GM19240 (cell line): ENCODE measurements around the gene AVPR2.

Experiments used
- DNase-seq: peaks from one replicate; pipeline ENCODE4 v3.0.0; 2011; ENCODE audit warnings: low spot score; ENCODE audit not compliant: insufficient read length

The AVPR2 gene

DNA sequence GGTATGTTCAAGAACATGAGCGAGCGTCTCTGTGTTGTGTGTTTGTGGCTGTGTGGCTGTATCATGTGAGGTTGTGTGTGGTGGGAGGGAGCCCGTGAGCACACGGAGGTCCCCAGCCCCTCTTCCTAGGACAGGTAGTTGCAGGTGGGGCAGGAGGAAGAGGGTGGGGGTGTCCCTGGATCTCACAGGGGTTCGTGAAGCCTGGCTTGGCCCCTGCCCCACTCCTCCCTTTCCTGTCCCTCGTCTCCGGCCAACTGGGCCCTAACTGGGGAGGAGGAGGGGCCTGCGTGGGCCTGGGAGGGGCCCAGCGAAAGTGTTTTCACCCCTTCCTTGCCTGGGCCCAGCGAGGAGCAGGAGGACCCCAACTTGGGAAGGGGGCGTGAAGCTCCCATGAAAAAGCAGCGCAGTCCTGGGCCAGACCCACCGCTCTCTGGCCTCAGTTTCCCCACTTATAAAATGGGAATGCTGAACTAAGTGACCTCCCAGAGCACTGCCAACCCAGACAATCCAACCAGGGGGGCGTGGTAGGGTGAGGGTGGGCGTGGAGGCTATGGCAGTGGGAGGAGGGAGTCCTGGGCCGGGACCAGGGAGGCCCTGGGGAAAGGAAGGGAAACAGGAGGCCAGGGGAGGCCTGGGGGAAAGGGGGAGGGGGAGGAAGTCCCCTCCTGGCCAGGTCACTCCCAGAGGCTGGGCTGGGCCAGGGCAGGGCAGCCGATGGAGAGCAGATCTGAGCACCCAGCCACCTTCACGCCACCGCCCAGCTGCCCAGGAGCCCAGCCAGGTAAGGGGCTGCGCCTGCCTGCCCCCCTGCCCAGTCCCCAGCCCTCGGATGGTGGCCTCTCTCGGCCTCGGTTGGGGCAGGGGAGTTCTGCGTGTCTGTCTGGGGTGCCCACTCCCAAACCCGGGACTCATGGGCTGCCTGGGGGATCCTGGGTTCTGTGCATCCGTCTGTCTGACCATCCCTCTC is at the start of gene AVPR2:
AVPR2 (plus strand) TSS at position 683 of the 967 bp plus-strand sequence. CDS start 473 bp downstream, outside the sequence.
- no peak for DNase-seq

DNA sequence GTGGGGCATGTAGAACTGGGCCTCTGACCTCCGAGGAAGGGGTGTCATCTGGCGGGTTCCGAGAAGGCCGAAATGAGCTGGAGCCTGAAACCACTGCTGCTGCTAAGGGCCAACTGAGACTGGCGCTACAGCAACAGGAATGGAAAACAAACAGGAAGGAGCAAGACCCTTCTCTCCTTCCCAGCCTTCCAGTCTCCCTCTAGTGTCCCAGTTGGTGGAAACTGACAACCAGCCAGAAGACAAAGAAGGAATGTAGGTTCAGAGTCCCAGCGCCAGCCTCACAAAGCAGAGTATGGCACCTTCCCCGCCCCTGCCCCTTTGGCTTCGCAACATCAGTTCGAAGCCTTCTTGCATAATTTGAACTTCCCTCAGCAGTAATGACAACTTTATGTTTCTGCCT is 49.8 kb upstream of the AVPR2 start:
- no peak for DNase-seq

DNA sequence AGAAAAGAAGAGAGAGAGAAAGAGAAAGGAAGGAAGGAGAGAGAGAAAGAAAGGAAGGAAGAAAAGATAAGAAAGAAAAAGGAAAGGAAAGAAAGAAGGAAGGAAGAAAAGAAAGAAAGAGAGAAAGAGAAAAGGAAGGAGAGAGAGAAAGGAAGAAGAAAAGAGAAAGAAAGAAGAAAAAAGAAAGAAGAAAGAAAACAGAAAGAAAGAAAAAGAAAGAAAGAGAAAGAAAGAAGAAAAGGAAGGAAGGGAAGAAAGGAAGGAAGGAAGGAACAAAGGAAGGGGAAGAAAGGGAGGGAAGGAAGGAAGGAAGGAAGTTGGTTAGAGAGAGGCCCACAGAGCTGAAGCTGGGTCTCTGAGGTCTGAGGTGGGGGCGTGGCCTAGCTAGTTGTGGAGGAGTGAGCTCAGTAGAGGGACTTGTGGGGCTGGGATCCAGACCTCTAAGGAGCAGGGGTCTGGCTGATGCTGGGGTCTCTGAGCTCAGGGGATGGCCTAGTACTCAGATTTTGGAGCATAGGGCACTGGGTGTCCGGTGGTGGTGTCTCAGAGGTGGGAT is 47.0 kb upstream of the AVPR2 start:
- no peak for DNase-seq

DNA sequence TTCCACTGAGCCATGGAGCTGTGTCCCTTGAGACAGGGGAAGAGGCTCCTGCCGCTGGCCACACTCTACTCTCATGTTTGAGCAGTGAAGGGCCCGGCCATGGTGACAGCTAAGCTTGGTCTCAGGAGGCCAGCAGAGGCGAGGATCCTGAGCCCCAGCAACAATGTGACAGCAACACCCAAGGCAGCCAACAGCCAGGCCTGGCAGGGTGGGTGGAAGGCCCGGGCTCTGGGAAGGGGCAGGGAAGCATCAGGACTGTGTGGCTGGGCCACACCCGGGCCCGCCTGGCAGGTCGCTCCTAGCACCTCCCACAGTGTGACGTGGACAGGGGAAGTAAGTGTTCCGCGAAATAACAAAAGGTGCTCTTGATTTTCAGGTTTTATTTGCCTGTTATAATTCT is 43.3 kb upstream of the AVPR2 start:
- no peak for DNase-seq

DNA sequence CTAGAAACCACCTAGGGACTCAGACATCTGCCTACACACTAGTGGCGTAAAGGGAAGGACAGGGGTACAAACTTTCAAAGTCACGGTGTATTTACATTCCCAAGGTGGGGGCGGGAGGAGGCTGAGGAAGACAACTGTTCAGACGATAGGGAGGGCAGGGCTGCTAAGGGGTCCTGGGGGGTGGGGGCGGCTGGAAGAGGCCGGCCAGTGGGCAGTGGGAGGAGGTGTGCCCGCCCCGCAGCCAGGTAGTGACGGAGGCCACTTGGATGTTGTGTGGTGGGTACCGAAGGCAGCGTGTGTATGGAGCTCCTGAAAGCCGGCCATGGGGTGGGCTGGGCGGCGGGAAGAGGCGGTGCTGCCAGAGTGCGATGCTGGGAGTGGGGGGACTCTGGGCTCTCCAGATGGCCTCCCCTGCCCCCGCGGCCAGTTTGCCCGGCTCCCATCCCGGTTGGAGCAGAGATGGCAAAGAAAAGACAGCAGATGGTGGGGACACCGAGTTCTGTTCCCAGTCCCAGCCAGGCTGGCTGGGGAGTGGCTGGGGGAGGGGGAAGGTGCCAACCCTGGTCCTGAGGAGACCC is 42.7 kb upstream of the AVPR2 start:
- no peak for DNase-seq

DNA sequence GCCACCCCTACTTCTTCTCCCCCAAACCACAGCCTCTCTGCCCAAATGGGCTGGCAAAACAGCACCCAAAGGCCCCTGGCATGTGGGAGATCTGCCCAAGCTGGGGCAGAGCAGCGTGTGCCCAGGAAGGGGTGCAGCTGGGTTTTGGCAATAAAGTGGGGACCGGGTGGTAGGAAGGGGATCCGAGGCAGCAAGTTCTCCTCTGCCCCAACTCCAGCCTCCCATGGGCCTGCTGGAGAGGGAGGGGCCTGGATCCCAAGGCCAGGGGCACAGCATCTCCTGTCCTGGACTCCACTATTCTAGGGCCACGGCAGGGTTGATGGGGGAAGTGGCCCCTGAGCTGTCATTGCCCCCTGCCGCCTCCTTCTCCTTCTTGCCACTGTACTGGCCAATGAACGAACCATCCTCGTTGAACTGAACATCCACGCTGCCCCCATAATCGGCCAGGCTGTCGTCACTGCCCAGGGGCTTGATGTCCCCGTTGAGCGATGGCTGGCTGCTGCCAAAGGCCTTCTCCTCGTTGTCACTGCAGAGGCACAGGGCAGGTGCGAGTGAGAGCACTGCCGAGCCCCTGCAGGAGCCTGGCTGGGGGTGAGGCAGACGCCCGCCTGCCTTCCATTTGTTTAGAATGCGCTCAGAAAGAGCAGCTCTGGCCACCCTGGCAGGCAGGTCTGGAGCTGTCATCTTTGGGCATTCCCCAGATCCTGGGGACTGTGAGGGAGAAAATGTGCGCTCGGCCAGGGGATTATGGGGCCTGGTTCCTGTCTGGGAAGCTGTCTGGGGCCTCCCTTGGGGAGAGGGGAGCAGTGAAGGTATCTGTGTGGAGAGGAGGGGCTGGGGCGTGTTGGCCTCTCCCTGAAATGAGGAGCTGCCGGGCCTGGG is 41.9 kb upstream of the AVPR2 start:
- DNase-seq = no peak

DNA sequence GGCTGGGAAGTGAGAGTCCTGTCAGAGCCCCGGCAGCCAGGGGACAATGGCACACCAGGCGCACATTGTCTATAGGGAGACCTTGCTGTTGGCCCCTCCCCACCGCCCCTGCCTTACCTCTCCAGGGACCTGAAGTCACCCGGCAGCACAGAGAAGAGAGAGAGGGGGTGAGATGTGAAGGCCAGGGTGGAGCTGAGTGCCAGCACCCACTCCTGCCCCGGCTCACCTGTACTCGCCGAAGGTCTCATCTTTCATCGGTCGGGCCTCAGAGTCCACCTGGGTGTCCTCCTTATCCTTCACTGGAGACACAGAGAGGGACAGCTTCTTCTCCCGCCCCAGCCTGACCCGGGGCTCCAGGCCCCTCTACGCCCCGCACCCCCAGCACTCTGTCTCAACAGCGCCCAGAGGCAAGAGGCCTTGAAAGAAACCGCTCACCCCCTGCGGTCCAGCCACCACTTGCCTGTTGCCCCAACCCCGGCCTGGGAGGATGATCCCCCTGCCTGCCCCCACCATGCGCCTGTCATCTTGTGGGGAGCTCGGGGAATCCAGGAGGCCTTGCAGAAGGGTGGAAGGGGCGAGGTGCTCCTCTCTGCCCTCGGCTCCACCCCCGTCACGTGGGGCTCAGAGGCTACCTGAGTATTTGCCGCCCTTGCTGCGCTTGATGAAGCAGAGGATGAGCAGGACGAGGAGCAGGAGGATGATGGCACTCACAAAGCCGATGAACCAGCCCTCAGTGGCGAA is 41.1 kb upstream of the AVPR2 start:
- DNase-seq = no peak

DNA sequence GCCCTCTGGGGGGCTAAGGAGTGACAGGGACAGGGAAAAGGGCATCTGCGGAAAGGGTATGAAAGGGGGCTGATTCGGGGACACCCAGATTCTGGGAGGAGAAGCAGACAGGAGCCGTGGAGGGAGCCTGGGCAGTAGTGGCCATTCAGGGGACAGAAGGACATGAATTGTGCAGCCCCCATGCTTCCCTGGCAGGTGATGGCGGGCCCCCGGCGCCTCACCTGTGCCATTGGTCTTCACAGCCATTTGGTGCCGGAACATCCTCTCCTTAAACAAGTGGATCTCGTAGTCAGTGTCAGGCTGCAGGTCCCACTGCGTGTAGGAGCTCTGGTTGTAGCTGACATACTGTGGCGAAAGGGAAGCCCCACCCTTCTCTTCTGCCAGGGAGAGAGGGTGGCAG is 40.4 kb upstream of the AVPR2 start:
- DNase-seq = no peak

DNA sequence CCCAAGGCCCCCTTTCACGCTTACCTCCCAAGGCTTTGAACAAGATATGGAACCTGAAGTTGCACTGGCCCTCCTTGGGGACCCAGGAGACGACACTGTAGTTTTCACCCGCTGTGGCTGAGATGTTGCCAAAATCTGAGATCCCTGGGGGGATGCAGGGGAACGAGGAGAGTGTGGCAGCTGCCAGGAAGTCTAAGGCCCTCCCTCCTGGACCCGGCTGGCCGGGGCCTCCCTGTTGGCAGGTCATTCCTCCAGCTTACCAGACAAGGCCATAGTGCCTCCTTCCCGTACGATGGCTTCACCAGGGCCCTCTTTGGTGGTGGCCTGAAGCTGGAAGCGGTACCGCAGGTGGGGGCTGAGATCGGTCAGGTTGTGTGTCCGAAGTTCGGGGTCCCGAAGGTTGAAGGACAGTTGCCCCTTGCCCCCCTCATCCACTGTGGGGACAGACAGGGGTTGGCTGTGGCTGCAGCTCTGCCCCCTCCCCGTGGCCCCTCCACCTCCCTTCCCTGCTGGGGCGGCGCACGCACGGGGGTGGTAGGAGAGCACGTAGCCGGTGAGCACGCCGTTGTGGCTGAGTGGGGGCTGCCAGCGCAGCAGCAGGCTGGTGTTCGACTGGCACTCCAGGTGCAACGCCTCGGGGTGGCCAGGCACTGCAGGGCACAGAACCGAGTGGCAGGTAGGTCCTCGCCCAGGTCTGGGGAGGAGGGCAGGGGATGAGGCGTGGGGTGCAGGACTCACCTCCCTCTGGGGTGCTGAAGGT is 39.7 kb upstream of the AVPR2 start:
- DNase-seq = no peak

DNA sequence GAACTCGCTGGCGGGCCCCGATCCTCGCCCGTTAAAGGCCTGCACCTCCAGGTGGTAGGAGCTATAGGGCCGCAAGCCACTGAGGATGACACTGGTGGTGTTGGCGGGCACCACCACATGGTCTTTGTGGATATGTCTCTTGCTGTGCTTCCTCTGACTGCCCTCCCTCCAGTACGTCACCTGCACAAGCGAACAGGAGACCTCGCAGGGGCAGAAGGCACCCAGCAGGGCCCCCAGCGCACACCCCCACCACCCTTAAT is 39.2 kb upstream of the AVPR2 start:
- no peak for DNase-seq

DNA sequence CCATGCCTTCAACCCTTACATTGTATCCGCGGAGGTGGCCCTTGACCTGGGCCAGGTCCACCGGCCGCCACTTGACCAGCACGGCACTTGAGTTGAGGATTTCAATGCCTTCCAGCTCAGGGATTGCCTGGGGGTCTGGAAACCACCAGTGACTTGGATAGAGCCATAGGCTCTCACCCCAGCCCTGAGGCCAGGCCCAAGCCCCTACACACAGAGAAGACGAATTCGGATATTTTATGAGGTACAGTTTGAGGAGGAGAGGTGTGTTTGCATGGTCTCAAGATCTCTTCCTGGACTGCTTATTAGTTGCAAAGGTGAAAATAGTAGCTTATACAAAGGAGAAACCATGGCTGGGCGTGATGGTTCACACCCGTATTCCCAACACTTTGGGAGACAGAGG is 38.8 kb upstream of the AVPR2 start:
- no peak for DNase-seq

DNA sequence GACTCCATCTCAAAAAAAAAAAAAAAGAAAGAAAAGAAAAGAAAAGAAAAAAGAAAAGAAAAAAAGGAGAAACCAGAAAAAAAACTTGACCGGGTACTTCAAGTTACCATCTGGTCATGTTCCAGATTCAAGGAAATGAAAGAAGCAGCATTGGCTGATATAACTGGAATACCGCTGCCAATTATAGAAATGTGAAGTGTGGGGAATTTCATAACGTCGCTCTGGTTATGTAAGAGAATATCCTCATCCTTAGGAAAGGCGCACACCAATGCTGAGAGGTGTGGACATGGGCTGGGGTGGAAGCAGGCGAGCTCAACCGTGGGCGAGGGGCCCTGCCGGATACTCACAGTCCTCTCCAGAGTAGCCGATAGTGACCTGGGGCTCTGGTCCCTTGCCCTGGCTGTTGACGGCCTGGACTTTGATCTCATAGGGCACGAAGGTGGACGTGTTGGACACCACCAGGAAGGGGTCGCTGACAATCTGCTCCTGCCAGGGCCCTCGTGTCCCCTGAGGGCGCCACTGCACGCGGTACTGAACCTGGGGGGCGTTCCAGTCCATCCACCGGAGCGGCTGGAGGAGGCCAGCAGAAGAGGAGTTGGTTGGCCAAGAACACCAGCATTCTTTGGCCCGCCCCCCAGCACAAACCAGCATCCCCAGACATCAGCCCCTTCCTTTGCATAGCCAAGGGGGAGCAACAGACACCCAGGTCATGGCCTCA is 38.0 kb upstream of the AVPR2 start:
- DNase-seq = no peak

DNA sequence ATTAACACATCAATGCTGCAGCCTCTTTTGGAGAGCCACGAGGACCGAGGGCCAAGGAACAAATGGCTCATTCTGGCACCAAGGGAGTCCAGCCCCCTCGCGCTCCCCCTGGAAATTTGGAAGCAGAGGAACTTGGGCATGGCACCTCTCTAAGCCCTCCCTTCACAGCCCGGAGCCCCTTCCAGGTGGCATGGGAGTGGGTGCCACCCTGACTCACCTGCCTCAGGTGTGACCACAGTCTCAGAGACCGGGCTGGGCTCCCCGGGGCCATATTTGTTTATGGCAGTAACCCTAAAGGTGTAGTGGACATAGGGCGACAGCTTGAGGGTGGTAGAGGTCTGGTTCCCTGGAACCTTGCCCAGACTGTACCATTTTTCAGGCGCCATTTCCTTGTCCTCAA is 37.3 kb upstream of the AVPR2 start:
- DNase-seq = no peak

DNA sequence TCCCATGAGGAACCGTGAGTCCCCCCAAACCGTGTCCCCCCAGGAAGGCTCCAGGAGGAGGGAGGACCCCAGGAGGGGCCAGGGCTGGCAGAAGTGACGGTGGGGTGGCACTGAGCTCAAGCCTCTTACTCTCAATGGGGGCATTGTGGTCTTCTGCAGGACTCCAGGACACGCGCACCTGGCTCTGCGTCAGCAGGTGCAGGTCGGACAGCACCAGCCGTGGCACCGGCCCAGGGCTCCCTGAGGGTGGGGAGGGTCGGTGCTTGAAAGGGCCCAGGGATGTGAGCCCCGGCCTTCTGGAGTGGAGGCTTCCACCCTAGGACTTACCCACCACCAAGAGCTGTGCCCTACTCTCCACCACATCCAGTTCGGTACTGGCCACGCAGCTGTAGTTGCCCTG is 36.8 kb upstream of the AVPR2 start:
- DNase-seq = no peak

DNA sequence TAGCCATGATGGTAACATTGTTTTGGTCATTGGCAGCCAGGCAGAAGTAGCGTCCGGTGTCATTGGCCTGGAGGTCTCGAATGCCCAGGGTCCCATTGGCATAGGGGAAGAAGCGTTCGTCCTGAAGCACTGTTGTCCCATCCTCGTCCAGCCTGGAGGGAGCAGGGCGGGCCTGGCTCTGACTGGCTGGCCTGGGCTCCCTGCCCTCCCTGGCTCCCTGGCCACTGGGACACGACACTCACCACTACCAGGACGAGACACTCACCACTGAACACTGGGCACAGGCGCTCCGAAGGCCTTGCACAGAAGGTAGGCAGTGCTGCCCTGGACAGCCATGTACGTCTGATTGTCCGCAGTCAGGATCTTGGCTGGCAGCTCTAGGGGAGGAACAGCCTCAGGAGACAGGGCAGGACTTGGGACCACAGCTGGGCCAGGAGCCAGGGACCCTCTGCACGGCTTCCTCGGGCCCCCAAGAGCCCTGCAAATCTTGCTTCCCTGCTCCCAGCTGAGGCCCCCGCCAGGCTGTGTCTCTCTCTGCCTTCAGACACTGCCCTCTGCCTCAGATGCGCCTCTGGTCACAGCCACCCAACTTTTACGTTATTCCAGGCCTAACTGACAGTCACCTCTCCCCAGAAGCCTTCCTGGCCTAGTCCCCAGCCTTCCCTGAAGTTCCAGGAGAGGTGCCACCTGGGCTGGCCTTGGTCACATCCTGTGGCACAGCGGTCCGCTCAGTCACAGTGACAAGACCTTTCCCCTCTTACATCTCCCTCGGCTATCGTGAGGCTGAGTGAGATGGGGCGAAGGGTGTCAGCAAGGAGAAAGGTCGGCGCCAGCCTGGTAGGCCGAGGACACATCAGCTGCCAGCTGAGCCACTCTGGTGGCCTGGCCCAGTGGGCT is 35.6 kb upstream of the AVPR2 start:
- DNase-seq = no peak

DNA sequence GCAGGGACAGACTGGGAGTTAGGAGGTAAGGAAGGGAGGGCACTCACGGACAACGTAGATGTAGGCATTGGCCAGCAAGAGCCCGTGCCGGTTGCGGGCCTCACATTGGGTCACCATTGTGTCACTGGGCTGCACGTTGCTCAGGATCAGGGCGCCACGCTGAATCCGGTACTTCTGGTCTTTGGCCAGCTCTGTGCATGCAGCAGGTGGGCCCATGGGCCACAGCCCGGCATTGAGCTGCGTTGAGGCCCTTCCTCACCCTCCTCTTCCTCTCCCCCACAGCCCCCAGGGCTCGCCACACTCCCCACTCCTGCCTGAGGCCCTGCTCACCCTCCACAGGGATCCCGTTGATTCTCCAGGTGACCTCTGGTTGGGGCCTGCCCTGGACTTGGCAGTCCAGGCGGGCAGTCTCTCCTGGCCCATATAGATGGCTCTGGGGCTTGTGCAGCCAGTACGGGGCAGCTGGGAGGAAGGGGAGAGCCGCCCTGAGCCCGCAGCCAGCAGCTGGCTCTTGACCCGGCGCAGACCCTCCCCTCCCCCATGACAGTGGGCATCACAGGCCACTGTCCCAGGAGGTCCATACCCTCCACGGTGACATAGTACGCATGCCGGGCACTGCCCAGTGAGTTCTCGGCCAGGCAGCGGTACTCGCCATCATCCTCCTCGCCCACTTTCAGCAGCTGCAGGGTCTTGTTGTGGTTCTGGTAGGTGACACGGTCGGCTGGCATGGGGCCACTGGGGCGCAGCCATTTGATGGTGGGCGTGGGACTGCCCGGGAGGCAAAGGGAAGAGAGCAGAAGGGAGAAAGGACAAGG is 34.8 kb upstream of the AVPR2 start:
- DNase-seq = no peak

DNA sequence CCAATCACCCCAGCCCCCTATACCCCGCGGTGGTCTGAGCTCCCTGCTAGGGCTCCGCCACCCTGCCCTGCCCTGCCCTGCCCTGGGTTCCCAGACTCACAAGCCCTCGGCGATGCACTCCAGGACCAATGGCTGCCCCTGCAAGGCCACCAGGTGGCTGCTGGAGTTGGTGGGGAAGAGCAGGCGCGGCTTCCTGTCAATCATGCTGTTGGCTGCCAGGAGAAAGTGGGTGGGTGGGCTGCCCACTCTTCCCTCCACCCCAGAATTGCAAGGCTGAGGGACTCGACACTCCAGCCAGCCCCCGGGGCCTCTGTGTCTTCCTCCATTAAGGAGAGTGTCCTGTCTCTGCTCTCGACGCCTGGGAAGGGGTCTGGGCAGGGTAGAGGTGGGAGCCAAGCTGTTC is 34.2 kb upstream of the AVPR2 start:
- no peak for DNase-seq

DNA sequence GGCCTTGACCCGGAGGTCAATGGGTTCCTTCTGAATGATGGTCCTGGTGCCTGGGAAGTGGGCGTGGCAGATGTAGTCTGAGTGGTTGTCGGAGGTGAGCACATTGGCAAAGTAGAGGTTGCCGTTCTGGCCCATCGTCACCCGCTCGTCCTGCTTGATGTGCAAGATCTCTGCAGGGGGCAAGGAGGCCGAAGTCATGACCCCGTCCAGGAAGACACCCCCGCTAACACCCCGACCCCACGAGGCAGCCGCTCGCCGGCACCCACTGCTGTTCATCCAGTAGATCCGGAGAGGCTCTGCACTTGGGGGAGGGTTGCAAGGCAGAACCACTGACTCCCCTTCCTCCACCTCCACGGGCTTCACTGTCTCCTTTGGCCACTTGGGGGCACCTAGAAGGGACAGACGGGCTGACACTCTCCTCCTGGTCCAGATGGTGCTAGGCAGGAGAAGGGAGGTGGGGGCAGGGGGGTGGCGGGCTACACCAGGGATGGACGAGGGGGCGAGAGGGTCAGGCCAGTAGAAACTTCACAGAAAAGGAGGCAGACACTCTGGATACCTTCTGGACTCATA is 33.6 kb upstream of the AVPR2 start:
- no peak for DNase-seq
